ENCODE results near the gene VAC14.
"Not testable (repeated sequence)": the region's sequence is repeated elsewhere in the genome, so short reads cannot be mapped to it uniquely, and the experiment has no call there.

Gene VAC14

GRCh38 chr16:70800781-70801480 is at the start of gene VAC14:
Gene VAC14, minus strand, starts transcription at chr16:70801158. Its CDS starts 258 bp downstream, at chr16:70800900.
- DNase-seq (ENCODE audit: low spot score), result peak; percentile 92

- DNase-seq (ENCODE audit: low spot score), result not testable (repeated sequence)
Measured at GRCh38 chr16:70823498-70824118, 22.6 kb upstream of the VAC14 start.

GRCh38 chr16:70822734-70823133 is 21.8 kb upstream of the VAC14 start:
- not testable (repeated sequence) for DNase-seq (ENCODE audit: low spot score)

- DNase-seq (ENCODE audit: low spot score), result not testable (repeated sequence)
Measured at GRCh38 chr16:70818088-70818487, 17.1 kb upstream of the VAC14 start.

GRCh38 chr16:70809392-70810060 is 8.6 kb upstream of the VAC14 start:
- no peak for DNase-seq (ENCODE audit: low spot score)

GRCh38 chr16:70808371-70808770 is 7.4 kb upstream of the VAC14 start:
- no peak for DNase-seq (ENCODE audit: low spot score)

- no peak for DNase-seq (ENCODE audit: low spot score)
Measured at GRCh38 chr16:70805787-70806186, 4.8 kb upstream of the VAC14 start.

- DNase-seq (ENCODE audit: low spot score), result no peak
Measured at GRCh38 chr16:70805380-70805779, 4.4 kb upstream of the VAC14 start.

- no peak for DNase-seq (ENCODE audit: low spot score)
Measured at GRCh38 chr16:70804734-70805169, 3.8 kb upstream of the VAC14 start.

GRCh38 chr16:70804153-70804733 is 3.3 kb upstream of the VAC14 start:
- no peak for DNase-seq (ENCODE audit: low spot score)

GRCh38 chr16:70803319-70803718 is 2.4 kb upstream of the VAC14 start:
- DNase-seq (ENCODE audit: low spot score), result no peak

GRCh38 chr16:70801611-70802010 is 653 bp upstream of the VAC14 start:
- DNase-seq (ENCODE audit: low spot score), result no peak

GRCh38 chr16:70800311-70800710 is 647 bp downstream of the VAC14 start:
- DNase-seq (ENCODE audit: low spot score), result no peak

- DNase-seq (ENCODE audit: low spot score), result no peak
Measured at GRCh38 chr16:70796301-70796700, 4.7 kb downstream of the VAC14 start.

- DNase-seq (ENCODE audit: low spot score), result no peak
Measured at GRCh38 chr16:70795296-70795912, 5.6 kb downstream of the VAC14 start.

GRCh38 chr16:70793851-70794502 is 7.0 kb downstream of the VAC14 start:
- DNase-seq (ENCODE audit: low spot score), result no peak

- no peak for DNase-seq (ENCODE audit: low spot score)
Measured at GRCh38 chr16:70790815-70791214, 10.1 kb downstream of the VAC14 start.

- DNase-seq (ENCODE audit: low spot score), result no peak
Measured at GRCh38 chr16:70789595-70790447, 11.1 kb downstream of the VAC14 start.

GRCh38 chr16:70788668-70789594 is 12.0 kb downstream of the VAC14 start:
- peak; percentile 56 for DNase-seq (ENCODE audit: low spot score)

Data from cerebellar cortex (tissue), 1 donor.